ENCODE data around the gene DLEC1. TPM values are rescaled to one million over a fixed set of nuclear protein-coding genes. Genes with fewer than 3 reads are reported as not detected.
A peak's percentile ranks its signal among the peaks of the same experiment; 100 is the strongest.

The DLEC1 gene
- total and polyA plus RNA-seq, 2 donors (not counting 1 experiment from before 2014, with no cell fraction given) = 0.52 to 2.1 TPM

- ChIA-PET CTCF (interaction anchor here (0.7 kb wide), 2 partner anchors 35 to 62 kb away, joined by 3 to 5 read pairs; no protein-coding TSS in a partner anchor), POLR2A (no interaction called here)
- Histone ChIP-seq H3K27ac (ENCODE audit: low read length in 2 of 2) (no peak overlapping the region), H3K27me3 (replicated peaks in 1 of 4; ENCODE audit: control extremely low read depth in 1 of 4, control insufficient read depth in 3 of 4, insufficient read depth in 4 of 4, low read length in 3 of 4) (peaks cover 0 to 23% (median 6%) of the 10 kb centered on the region in 4 experiments), H3K4me2 (replicated peaks; ENCODE audit: low read depth, low read length, poor library complexity, severe bottlenecking) (no peak overlapping the region), H3K9ac (ENCODE audit: low read length) (no peak overlapping the region), H3K79me2 (ENCODE audit: control insufficient read depth, insufficient read depth, low read length) (no peaks in the 10 kb centered on the region), H3K36me3 (replicated peaks in 1 of 2; ENCODE audit: control extremely low read depth in 1 of 2, control insufficient read depth in 1 of 2, extremely low read depth in 1 of 2, insufficient read depth in 2 of 2, low read length in 1 of 2) (no peaks in the 10 kb centered on the region), H3K9me3 (ENCODE audit: control extremely low read depth in 1 of 3, control insufficient read depth in 2 of 3, insufficient read depth in 1 of 3, low read length in 2 of 3) (no peaks in the 10 kb centered on the region), H4K20me1 (ENCODE audit: control insufficient read depth, insufficient read depth, low read length, poor library complexity, severe bottlenecking) (no peaks in the 10 kb centered on the region), H3K4me1 (ENCODE audit: control insufficient read depth in 2 of 2, insufficient read depth in 2 of 2, low read length in 2 of 2) (peaks cover 13 to 22% of the 10 kb centered on the region in 2 donors), H3K4me3 (ENCODE audit: control extremely low read depth in 1 of 5, extremely low read depth in 1 of 5, insufficient read depth in 1 of 5, low read depth in 2 of 5, low read length in 4 of 5) (no peak overlapping the region), H2AFZ (ENCODE audit: insufficient read depth, low read depth, low read length, poor library complexity, severe bottlenecking) (no peak overlapping the region)
- no CpG with 5 or more reads among the region's 5 CpGs for WGBS (ENCODE audit: insufficient coverage)
- no peaks in the 10 kb centered on the region for H3K9me3 Mint-ChIP-seq (ENCODE audit: insufficient read depth)
- H3K4me1 Mint-ChIP-seq = peaks cover 19% of the 10 kb centered on the region
- peaks cover 25% of the 10 kb centered on the region for H3K27me3 Mint-ChIP-seq
- H3K4me3 Mint-ChIP-seq = no peak overlapping the region
- no peak overlapping the region for H3K27ac Mint-ChIP-seq
- intact Hi-C loops (cut with micrococcal nuclease) = no loop called here
- DNase-seq = no peak
- no peak for TF ChIP-seq EZH2 (IDR thresholded peaks at IDR 0.05; ENCODE audit: borderline replicate concordance, insufficient read depth, low read depth, low read length, poor library complexity, severe bottlenecking)
- TF ChIP-seq, protein P1, sequence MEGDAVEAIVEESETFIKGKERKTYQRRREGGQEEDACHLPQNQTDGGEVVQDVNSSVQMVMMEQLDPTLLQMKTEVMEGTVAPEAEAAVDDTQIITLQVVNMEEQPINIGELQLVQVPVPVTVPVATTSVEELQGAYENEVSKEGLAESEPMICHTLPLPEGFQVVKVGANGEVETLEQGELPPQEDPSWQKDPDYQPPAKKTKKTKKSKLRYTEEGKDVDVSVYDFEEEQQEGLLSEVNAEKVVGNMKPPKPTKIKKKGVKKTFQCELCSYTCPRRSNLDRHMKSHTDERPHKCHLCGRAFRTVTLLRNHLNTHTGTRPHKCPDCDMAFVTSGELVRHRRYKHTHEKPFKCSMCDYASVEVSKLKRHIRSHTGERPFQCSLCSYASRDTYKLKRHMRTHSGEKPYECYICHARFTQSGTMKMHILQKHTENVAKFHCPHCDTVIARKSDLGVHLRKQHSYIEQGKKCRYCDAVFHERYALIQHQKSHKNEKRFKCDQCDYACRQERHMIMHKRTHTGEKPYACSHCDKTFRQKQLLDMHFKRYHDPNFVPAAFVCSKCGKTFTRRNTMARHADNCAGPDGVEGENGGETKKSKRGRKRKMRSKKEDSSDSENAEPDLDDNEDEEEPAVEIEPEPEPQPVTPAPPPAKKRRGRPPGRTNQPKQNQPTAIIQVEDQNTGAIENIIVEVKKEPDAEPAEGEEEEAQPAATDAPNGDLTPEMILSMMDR (IDR thresholded peaks at IDR 0.05) = no peak
- no peak for ATAC-seq (ENCODE audit: low read depth)
Observed at GRCh38 chr3:38036286-38036685, 2.7 kb upstream of the DLEC1 start.

DNA sequence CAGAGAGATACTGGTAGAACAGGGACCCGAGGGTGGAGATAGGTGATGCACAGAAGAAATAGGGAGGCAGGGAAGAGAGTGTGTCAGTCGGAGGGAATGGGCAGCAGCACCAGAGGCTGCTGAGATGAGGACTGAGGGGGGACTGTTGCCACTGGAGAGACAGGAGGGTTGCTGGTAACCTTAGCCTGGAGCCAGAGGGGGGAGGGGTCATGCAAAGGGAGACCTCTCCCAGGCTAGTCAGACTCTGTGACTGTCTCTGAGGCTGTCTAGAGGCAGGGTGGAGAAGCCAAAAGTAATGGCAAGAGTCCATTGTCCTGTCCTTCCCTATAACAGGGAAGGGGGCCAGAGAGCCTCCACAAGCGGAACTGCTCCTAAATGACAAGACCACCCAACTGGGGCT is 2.1 kb upstream of the DLEC1 start:
- DNase-seq (no peak), ATAC-seq (ENCODE audit: low read depth) (no peak)
- H3K9ac ChIP-seq (ENCODE audit: low read length) = no peak overlapping the region
- Mint-ChIP-seq H3K9me3 (ENCODE audit: insufficient read depth) (no peaks in the 10 kb centered on the region), H3K27me3 (peaks cover 19% of the 10 kb centered on the region), H3K4me3 (peak overlapping the region; percentile 34), H3K27ac (no peak overlapping the region), H3K4me1 (peaks cover 19% of the 10 kb centered on the region)
- peaks cover 12 to 22% of the 10 kb centered on the region in 2 donors for H3K4me1 ChIP-seq (ENCODE audit: control insufficient read depth in 2 of 2, insufficient read depth in 2 of 2, low read length in 2 of 2)
- H3K79me2 ChIP-seq (ENCODE audit: control insufficient read depth, insufficient read depth, low read length) = no peaks in the 10 kb centered on the region
- H3K4me3 ChIP-seq (ENCODE audit: control extremely low read depth in 1 of 5, extremely low read depth in 1 of 5, insufficient read depth in 1 of 5, low read depth in 2 of 5, low read length in 4 of 5) = no peak overlapping the region
- H3K27me3 ChIP-seq (replicated peaks in 1 of 4; ENCODE audit: control extremely low read depth in 1 of 4, control insufficient read depth in 3 of 4, insufficient read depth in 4 of 4, low read length in 3 of 4) = peaks cover 0 to 17% (median 6%) of the 10 kb centered on the region in 4 experiments
- intact Hi-C loops (cut with micrococcal nuclease) = no loop called here
- no peak overlapping the region for H3K4me2 ChIP-seq (replicated peaks; ENCODE audit: low read depth, low read length, poor library complexity, severe bottlenecking)
- H3K36me3 ChIP-seq (replicated peaks in 1 of 2; ENCODE audit: control extremely low read depth in 1 of 2, control insufficient read depth in 1 of 2, extremely low read depth in 1 of 2, insufficient read depth in 2 of 2, low read length in 1 of 2) = no peaks in the 10 kb centered on the region
- no peak overlapping the region for H2AFZ ChIP-seq (ENCODE audit: insufficient read depth, low read depth, low read length, poor library complexity, severe bottlenecking)
- H3K27ac ChIP-seq (ENCODE audit: low read length in 2 of 2) = no peak overlapping the region
- ChIA-PET CTCF (interaction anchor here (0.7 kb wide), 1 partner anchor 36 kb away, joined by 5 read pairs; no protein-coding TSS in a partner anchor), POLR2A (no interaction called here)
- TF ChIP-seq, protein P1 (IDR thresholded peaks at IDR 0.05) = no peak
- no peak for TF ChIP-seq EZH2 (IDR thresholded peaks at IDR 0.05; ENCODE audit: borderline replicate concordance, insufficient read depth, low read depth, low read length, poor library complexity, severe bottlenecking)
- no peaks in the 10 kb centered on the region for H4K20me1 ChIP-seq (ENCODE audit: control insufficient read depth, insufficient read depth, low read length, poor library complexity, severe bottlenecking)
- 81% methylated on average over 2 of the region's 3 CpGs for WGBS (ENCODE audit: insufficient coverage)
- H3K9me3 ChIP-seq (ENCODE audit: control extremely low read depth in 1 of 3, control insufficient read depth in 2 of 3, insufficient read depth in 1 of 3, low read length in 2 of 3) = no peaks in the 10 kb centered on the region

Measured in B cell (primary cell).